Measurements from ENCODE around the gene TOP3B. TPM values are rescaled to one million over a fixed set of nuclear protein-coding genes. Genes with fewer than 3 reads are reported as not detected.

TOP3B gene
- polyA plus RNA-seq, 1 experiment, result 12.8 TPM

GRCh38 chr22:21959274-21960074 is 23.1 kb downstream of the TOP3B start:
- H3K4me3 ChIP-seq (ENCODE audit: low read depth, low read length), result no peak overlapping the region
- CTCF ChIA-PET, result interaction anchor here (1.4 to 3.4 kb wide), 2 partner anchors 11 to 13 kb away, joined by 4 to 18 read pairs; no protein-coding TSS in a partner anchor
- TF ChIP-seq CTCF (IDR thresholded peaks at IDR 0.05; ENCODE audit: insufficient read depth, low read depth, low read length), result no peak
- H3K36me3 ChIP-seq (ENCODE audit: control insufficient read depth, insufficient read depth, low read length), result peaks cover 31% of the 10 kb centered on the region
- POLR2A ChIA-PET, result no interaction called here
- DNase-seq (ENCODE audit: low read depth), result no peak
- H3K27me3 ChIP-seq (ENCODE audit: control insufficient read depth, insufficient read depth, low read length), result no peaks in the 10 kb centered on the region

DNA sequence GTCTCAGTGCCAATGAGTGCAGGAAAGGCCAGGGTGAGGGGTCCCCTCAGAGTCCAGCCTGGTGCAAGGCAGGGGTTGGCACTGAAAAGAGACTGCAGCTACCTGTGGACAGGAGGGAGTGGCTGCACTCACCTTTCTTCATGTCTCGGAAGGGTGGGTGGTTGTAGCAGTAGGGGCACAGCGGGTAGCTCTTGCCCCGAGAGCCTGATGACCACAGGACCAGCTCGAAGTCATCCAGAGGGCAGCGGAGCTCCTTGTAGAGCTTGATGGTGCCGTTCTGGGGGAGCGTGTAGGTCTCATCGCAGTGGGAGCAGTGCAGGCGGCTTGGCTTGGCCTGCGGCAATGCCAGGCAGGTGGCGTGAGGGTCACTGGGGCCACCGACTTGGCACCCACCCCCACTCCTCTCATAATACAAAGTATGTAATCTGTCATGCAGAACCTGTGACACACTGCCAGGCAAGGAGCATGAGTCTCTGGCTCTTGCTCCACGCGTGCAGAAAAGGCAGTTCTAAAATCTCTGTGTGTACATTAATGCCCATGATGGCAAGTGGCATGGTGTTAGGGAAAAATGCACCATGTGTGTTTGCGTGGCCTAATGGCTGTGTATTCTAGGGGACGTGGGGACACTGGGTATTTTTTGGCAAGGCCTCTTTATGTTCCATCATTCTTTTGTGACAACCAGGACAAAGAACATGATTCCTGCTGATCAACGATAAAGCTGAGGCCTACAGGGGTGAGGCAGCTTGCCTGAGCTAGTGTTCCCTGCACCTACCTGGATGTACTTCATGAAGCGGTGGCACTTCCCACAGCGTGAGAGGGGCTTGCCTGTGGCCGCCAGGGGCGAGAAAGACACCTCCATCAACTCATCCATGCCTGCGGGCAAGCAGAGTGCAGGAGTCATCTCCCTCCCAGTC is 24.0 kb downstream of the TOP3B start:
- CTCF ChIA-PET, result interaction anchor here (3.4 kb wide), 1 partner anchor 14 kb away, joined by 18 read pairs; no protein-coding TSS in a partner anchor
- no peak for DNase-seq (ENCODE audit: low read depth)
- H3K27me3 ChIP-seq (ENCODE audit: control insufficient read depth, insufficient read depth, low read length), result no peaks in the 10 kb centered on the region

DNA sequence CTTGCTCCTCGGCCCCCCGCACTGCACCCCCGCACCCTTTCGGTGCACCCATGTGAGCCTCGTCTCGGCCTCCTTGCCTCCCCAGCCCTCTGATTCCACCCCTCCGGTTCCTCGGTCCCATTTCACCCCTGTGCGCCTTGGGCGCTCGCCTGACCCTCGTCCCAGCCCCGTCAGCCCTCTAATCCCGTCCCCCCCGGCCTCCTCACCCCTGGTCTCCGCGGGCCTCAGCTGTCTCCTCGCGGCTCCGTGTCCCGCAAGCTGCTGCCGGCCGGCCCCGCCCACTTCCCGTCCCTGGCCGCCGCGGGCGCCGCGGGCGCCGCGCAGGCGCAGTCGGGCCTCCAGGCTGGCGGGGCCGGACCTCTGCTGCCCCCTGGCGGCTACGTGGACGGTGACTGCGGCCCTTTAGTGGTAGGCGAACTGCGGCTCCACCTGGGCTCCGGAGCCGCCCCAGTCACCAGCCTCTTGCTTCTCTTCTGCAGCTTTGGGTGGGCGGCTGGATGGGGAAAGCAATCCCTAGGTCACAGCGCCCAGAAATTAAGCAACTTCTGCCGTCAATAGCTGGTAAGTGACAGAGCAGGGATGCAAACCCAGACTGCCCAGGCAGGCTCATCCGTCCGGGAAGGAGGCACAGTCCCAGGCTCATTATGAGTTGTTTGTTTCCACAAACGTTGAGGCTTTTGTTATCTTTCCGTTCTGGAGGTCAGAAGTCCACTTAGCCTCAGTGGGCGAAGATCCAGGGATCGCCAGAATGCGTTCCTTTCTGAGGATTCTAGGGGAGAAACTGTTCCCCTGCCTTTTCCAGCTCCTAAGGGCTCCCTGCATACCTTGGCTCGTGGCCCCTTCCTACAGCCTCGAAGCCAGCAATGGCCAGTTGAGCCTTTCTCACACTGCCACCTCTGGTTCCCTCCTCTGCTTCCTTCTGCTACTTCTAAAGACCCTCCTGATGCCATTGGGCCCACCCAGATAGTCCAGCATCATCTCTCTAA is 29.7 kb downstream of the TOP3B start, which contains the start of gene PPM1F:
Gene PPM1F (minus strand): TSS at position 263 of the 986 bp plus-strand sequence. CDS start 6,800 bp downstream, outside the sequence.
- DNase-seq (ENCODE audit: low read depth), result peak; percentile 9
- CTCF ChIA-PET, result interaction anchor here (0.6 to 4.0 kb wide), 25 partner anchors 8 to 306 kb away, joined by 3 to 80 read pairs (median 5); no protein-coding TSS in a partner anchor
- peaks cover 2% of the 10 kb centered on the region; the same call in 1 of the 2 replicates for H3K36me3 ChIP-seq (ENCODE audit: control insufficient read depth, insufficient read depth, low read length)
- POLR2A ChIA-PET, result no interaction called here
- TF ChIP-seq CTCF (IDR thresholded peaks at IDR 0.05; ENCODE audit: insufficient read depth, low read depth, low read length), result peak; percentile 74
- peak within 1 kb of the TSS; percentile 97 for H3K4me3 ChIP-seq (ENCODE audit: low read depth, low read length)
- H3K27me3 ChIP-seq (ENCODE audit: control insufficient read depth, insufficient read depth, low read length), result no peaks in the 10 kb centered on the region

More for the DNA sequence above, 24.0 kb downstream of the TOP3B start:
- Histone ChIP-seq H3K4me3 (ENCODE audit: low read depth, low read length) (no peak overlapping the region), H3K36me3 (ENCODE audit: control insufficient read depth, insufficient read depth, low read length) (peaks cover 23% of the 10 kb centered on the region)
- no peak for TF ChIP-seq CTCF (IDR thresholded peaks at IDR 0.05; ENCODE audit: insufficient read depth, low read depth, low read length)
- POLR2A ChIA-PET, result no interaction called here

- TF ChIP-seq CTCF (IDR thresholded peaks at IDR 0.05; ENCODE audit: insufficient read depth, low read depth, low read length), result no peak
- POLR2A ChIA-PET, result no interaction called here
- CTCF ChIA-PET, result interaction anchor here (0.6 to 4.0 kb wide), 24 partner anchors 8 to 305 kb away, joined by 3 to 80 read pairs (median 6); no protein-coding TSS in a partner anchor
- Histone ChIP-seq H3K4me3 (ENCODE audit: low read depth, low read length) (peak overlapping the region; percentile 97), H3K27me3 (ENCODE audit: control insufficient read depth, insufficient read depth, low read length) (no peaks in the 10 kb centered on the region), H3K36me3 (ENCODE audit: control insufficient read depth, insufficient read depth, low read length) (peaks cover 2% of the 10 kb centered on the region; the same call in 1 of the 2 replicates)
- no peak for DNase-seq (ENCODE audit: low read depth)
Observed at GRCh38 chr22:21951931-21952465, 30.6 kb downstream of the TOP3B start.

Measured in BJ (cell line).